A673 (cell line): ENCODE results near the gene RBMS2.

Experiments used
- EZH2 ChIP-seq: fragments of 200-600 bp; sonication (generic); IDR thresholded peaks from 2 replicates; pipeline ENCODE4 v1.6.1; 2017; ENCODE audit warnings: borderline replicate concordance, low read depth, mild to moderate bottlenecking, mixed read lengths, antibody characterized with exemption, low read length; ENCODE audit not compliant: poor library complexity, severe bottlenecking
- TF ChIP-seq, protein P1 (sequence below): fragments of 300-800, 200-600 bp; sonication (generic); conservative IDR thresholded peaks from 2 replicates; pipeline ENCODE4 v1.5.1; 2017; ENCODE audit warnings: low read depth, mild to moderate bottlenecking, antibody characterized with exemption, low read length, moderate library complexity, mixed read lengths

DNA sequence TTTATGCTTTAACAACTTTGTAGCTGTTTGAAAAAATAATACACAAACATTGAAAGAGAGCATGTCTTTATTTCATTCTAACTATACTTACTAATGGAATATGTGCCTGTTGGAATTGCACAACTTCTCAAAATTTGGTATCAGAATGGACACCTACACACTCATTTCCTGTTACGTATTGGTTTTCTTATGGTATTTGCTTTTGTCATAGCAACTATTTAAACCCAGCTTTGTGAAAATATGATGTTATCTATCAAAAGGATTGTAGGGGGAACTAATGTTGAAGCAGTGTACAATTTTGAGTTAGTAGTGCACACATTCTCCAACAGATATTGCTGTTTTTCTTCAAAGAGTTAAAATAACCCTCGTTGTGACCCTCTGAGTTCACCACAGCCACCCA lies 52.6 kb downstream of the RBMS2 start:
- TF ChIP-seq, protein P1, sequence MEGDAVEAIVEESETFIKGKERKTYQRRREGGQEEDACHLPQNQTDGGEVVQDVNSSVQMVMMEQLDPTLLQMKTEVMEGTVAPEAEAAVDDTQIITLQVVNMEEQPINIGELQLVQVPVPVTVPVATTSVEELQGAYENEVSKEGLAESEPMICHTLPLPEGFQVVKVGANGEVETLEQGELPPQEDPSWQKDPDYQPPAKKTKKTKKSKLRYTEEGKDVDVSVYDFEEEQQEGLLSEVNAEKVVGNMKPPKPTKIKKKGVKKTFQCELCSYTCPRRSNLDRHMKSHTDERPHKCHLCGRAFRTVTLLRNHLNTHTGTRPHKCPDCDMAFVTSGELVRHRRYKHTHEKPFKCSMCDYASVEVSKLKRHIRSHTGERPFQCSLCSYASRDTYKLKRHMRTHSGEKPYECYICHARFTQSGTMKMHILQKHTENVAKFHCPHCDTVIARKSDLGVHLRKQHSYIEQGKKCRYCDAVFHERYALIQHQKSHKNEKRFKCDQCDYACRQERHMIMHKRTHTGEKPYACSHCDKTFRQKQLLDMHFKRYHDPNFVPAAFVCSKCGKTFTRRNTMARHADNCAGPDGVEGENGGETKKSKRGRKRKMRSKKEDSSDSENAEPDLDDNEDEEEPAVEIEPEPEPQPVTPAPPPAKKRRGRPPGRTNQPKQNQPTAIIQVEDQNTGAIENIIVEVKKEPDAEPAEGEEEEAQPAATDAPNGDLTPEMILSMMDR, result no peak
- no peak for TF ChIP-seq EZH2
